K562 (cell line): ENCODE results near the gene TAS2R38. TPM values are rescaled to one million over a fixed set of nuclear protein-coding genes. Genes with fewer than 3 reads are reported as not detected.

Experiments
- ATAC-seq: fragments of 200-7000 bp; cut with Tn5 transposase; 3 replicates; pipeline ENCODE4 v1.9.1; 2020; ENCODE audit warnings: moderate library complexity
- BruUV-seq: library from RNA; stranded (reverse); fragments of 400-500 nt; replicated peaks from 2 replicates; lab custom pipeline; 2021; lab: Mats Ljungman, UMichigan
- CTCF ChIA-PET: fragments of 300-600 bp; formaldehyde crosslinking; extraction: SDS; loops from one replicate; lab custom pipeline; 2021; ENCODE audit warnings: low intra/inter-chr PET ratio; lab: Yijun Ruan, JAX
- POLR2A ChIA-PET: fragments of 300-600, 350-650 bp; sonication (Branson Sonifier 250); formaldehyde crosslinking; extraction: SDS; loops from one replicate; lab custom pipeline; 2021; ENCODE audit warnings: antibody characterized with exemption, inconsistent platforms; lab: Yijun Ruan, JAX
- DNase-seq, 4 experiments: peaks; one replicate each; pipeline versions ENCODE4 v3.0.0 to v3.0.0-alpha.2; 2011 to 2018; ENCODE audit warnings: low spot score in 3 of 4, mixed read lengths in 3 of 4; ENCODE audit errors: extremely low read depth in 1 of 4
- FAIRE-seq: peaks from 2 replicates; lab custom pipeline; 2011; peaks lifted over from hg19 to GRCh38; lab: Jason Lieb, UNC
- H2AFZ ChIP-seq: 2 replicates; pipeline ENCODE4 v1.6.0; 2011; ENCODE audit warnings: low read depth, low read length, control low read depth, inconsistent platforms
- H3K27ac ChIP-seq: fragments of 200-600 bp; 3 replicates; pipeline ENCODE4 v1.8.0; 2011; ENCODE audit warnings: low read depth, mild to moderate bottlenecking, control low read depth, inconsistent platforms, low read length, moderate library complexity, mixed read lengths; ENCODE audit errors: extremely low read depth
- H3K27me3 ChIP-seq, 2 experiments: fragments of 300-600 bp in 1 of 2; 2 replicates in 1 of 2; 3 replicates in 1 of 2; pipeline versions ENCODE4 v1.6.0 to v1.8.0; 2011; ENCODE audit warnings: inconsistent platforms in 2 of 2, low read length in 2 of 2, mild to moderate bottlenecking in 1 of 2, mixed read lengths in 1 of 2, moderate library complexity in 1 of 2; ENCODE audit not compliant: control insufficient read depth in 2 of 2, insufficient read depth in 2 of 2
- H3K36me3 ChIP-seq: fragments of 300-600 bp; 3 replicates; pipeline ENCODE4 v1.8.0; 2011; ENCODE audit warnings: mild to moderate bottlenecking, low read length, inconsistent platforms; ENCODE audit not compliant: control insufficient read depth, insufficient read depth
- H3K4me1 ChIP-seq, 2 experiments: fragments of 200-600 bp in 1 of 2; replicated peaks in 1 of 2; 2 replicates in 1 of 2; 3 replicates in 1 of 2; pipeline versions ENCODE4 v1.5.1 to v1.8.0; 2011; ENCODE audit warnings: inconsistent platforms in 2 of 2, low read length in 2 of 2, mild to moderate bottlenecking in 1 of 2, mixed read lengths in 1 of 2, moderate library complexity in 1 of 2; ENCODE audit not compliant: control insufficient read depth in 2 of 2, insufficient read depth in 2 of 2
- H3K4me2 ChIP-seq: 2 replicates; pipeline ENCODE4 v1.6.1; 2011; ENCODE audit warnings: low read length, control low read depth, inconsistent platforms, mixed read lengths; ENCODE audit not compliant: insufficient read depth
- H3K4me3 ChIP-seq: fragments of 200-600 bp; sonication (generic), shearing (Covaris generic); 2 replicates; pipeline ENCODE4 v1.5.1; 2016; ENCODE audit warnings: control low read depth, inconsistent platforms
- H3K79me2 ChIP-seq: fragments of 200-600 bp; 3 replicates; pipeline ENCODE4 v1.8.0; 2011; ENCODE audit warnings: low read length, inconsistent platforms; ENCODE audit not compliant: control insufficient read depth, insufficient read depth
- H3K9ac ChIP-seq, 2 experiments: 2 replicates each; pipeline versions ENCODE4 v1.6.0 to v1.6.1; 2011; ENCODE audit warnings: low read depth in 2 of 2, low read length in 2 of 2, control low read depth in 1 of 2, inconsistent platforms in 1 of 2, mild to moderate bottlenecking in 1 of 2, mixed read lengths in 1 of 2; ENCODE audit not compliant: insufficient read depth in 1 of 2
- H3K9me1 ChIP-seq: one replicate; pipeline ENCODE4 v1.6.0; 2011; ENCODE audit warnings: inconsistent platforms, mild to moderate bottlenecking, low read length, moderate library complexity; ENCODE audit not compliant: control insufficient read depth, insufficient read depth
- H3K9me3 ChIP-seq: replicated peaks from 2 replicates; pipeline ENCODE4 v1.5.1; 2011; ENCODE audit warnings: low read depth, low read length, inconsistent platforms; ENCODE audit not compliant: control insufficient read depth, insufficient read depth
- H4K20me1 ChIP-seq: replicated peaks from 2 replicates; pipeline ENCODE4 v1.6.1; 2011; ENCODE audit warnings: low read length, inconsistent platforms, mixed read lengths; ENCODE audit not compliant: control insufficient read depth, insufficient read depth
- FOXJ3 ChIP-seq: sonication (generic); formaldehyde crosslinking; IDR thresholded peaks from 2 replicates; pipeline ENCODE4 v1.4.0; 2020; ENCODE audit warnings: mild to moderate bottlenecking, missing genetic modification reagents
- GATAD2A ChIP-seq: fragments of 450-650 bp; IDR thresholded peaks from 2 replicates; pipeline ENCODE4 v1.6.1; 2017
- HNRNPUL1 ChIP-seq: fragments of 200-400 bp; formaldehyde crosslinking; IDR thresholded peaks from 2 replicates; pipeline ENCODE4 v1.6.1; 2017; ENCODE audit warnings: low read length
- HOMEZ ChIP-seq: fragments of 250-450 bp; sonication (Bioruptor Pico); IDR thresholded peaks from 2 replicates; pipeline ENCODE4 v1.4.0; 2020; ENCODE audit warnings: mild to moderate bottlenecking, moderate library complexity
- MYBL2 ChIP-seq, 2 experiments: fragments of 450-650 bp in 1 of 2; sonication (generic) in 1 of 2; formaldehyde crosslinking in 1 of 2; IDR thresholded peaks; 2 replicates each; pipeline versions ENCODE4 v1.6.1 to v1.8.1; 2017 to 2022; ENCODE audit warnings: borderline replicate concordance in 1 of 2, inconsistent platforms in 1 of 2, low read depth in 1 of 2, mild to moderate bottlenecking in 1 of 2, missing genetic modification reagents in 1 of 2, moderate library complexity in 1 of 2
- NR4A1 ChIP-seq, 2 experiments: fragments of 250-450 bp in 1 of 2; fragments of 450-650 bp in 1 of 2; sonication (Bioruptor Pico) in 1 of 2; IDR thresholded peaks; 2 replicates each; pipeline versions ENCODE4 v1.4.0 to v1.6.1; 2016 to 2020; ENCODE audit warnings: mild to moderate bottlenecking in 2 of 2, missing compliant biosample characterization in 1 of 2, missing genetic modification characterization in 1 of 2, moderate library complexity in 1 of 2
- TFAM ChIP-seq: fragments of 250-450 bp; sonication (Bioruptor Pico); conservative IDR thresholded peaks from 2 replicates; pipeline ENCODE4 v1.5.0; 2021; ENCODE audit warnings: mild to moderate bottlenecking, moderate library complexity
- TFAP4 ChIP-seq: sonication (generic); formaldehyde crosslinking; IDR thresholded peaks from 2 replicates; pipeline ENCODE4 v1.8.0; 2022; ENCODE audit warnings: missing genetic modification reagents, mild to moderate bottlenecking, moderate library complexity, borderline replicate concordance
- U2AF2 ChIP-seq: fragments of 200-400 bp; formaldehyde crosslinking; optimal IDR thresholded peaks from 2 replicates; pipeline ENCODE3; 2017; ENCODE audit warnings: low read depth, mild to moderate bottlenecking, low read length
- ZNF174 ChIP-seq: fragments of 250-450 bp; sonication (Bioruptor Pico); IDR thresholded peaks from 2 replicates; pipeline ENCODE4 v1.4.0; 2020; ENCODE audit warnings: mild to moderate bottlenecking
- ZNF384 ChIP-seq: IDR thresholded peaks from 2 replicates; pipeline ENCODE4 v1.6.1; 2012; ENCODE audit warnings: low read depth, low read length, improper control_type of control experiment
- ZNF592 ChIP-seq: fragments of 450-650 bp; IDR thresholded peaks from 2 replicates; pipeline ENCODE4 v1.6.1; 2017; ENCODE audit warnings: antibody characterized with exemption, mild to moderate bottlenecking
- ZNF639 ChIP-seq, 2 experiments: fragments of 200-800 bp in 1 of 2; sonication (Bioruptor generic) in 1 of 2; sonication (generic) in 1 of 2; formaldehyde crosslinking in 1 of 2; IDR thresholded peaks in 1 of 2; conservative IDR thresholded peaks in 1 of 2; 2 replicates each; pipeline versions ENCODE4 v1.5.0 to v1.6.1; 2016 to 2020; ENCODE audit warnings: missing compliant biosample characterization in 1 of 2, missing genetic modification characterization in 1 of 2, missing genetic modification reagents in 1 of 2
- WGBS: fragments of 100-300 bp; shearing (Covaris generic); methylation state at CpG from one replicate; pipeline ENCODE4 v1.1.6; 2016; ENCODE audit warnings: low coverage, mixed read lengths; ENCODE audit not compliant: insufficient coverage; ENCODE audit errors: missing lambda C conversion rate; 5-methylcytosine and 5-hydroxymethylcytosine counted together
- in situ Hi-C: fragments of 300-500 bp; cut with MboI; formaldehyde crosslinking; loops from 4 replicates; pipeline ENCODE4 v1.15.0; 2018; ENCODE audit warnings: inconsistent platforms, mixed read lengths
- intact Hi-C: fragments of 100-400 bp; cut with micrococcal nuclease; formaldehyde crosslinking; loops from 2 replicates; pipeline ENCODE4 v1.14.2; 2022
- polyA plus RNA-seq, 8 experiments: library from polyadenylated mRNA; depleted of rRNA in 4 of 8; stranded (reverse) in 5 of 8; unstranded in 3 of 8; fragments of >200 nt; fragmentation: Nextera tagmentation in 2 of 8; fragmentation: Illumina TruSeq in 1 of 8; extraction: Ambion mirVana in 2 of 8; extraction: Trizol in 1 of 8; gene quantifications; 2 replicates each; pipeline versions ENCODE4 v1.2.1 to v1.2.3, GENCODE V29; 2011 to 2014; ENCODE audit warnings: inconsistent platforms in 1 of 8, missing spikeins in 1 of 8
- total RNA-seq, 7 experiments: library from RNA; depleted of rRNA in 6 of 7; stranded (reverse); fragments of >200 nt in 6 of 7; fragmentation: Illumina TruSeq in 2 of 7; extraction: Trizol in 2 of 7; gene quantifications; 2 replicates each; pipeline versions ENCODE4 v1.2.1 to v1.2.3, GENCODE V29; 2011 to 2021; ENCODE audit warnings: low replicate concordance in 1 of 7

TAS2R38 gene
- total and polyA plus RNA-seq, 9 of the 15 experiments (the other 6 are each of a cell fraction or from before 2014, with no cell fraction given), result not detected

GRCh38 chr7:141928146-141928844 lies 45.3 kb downstream of the TAS2R38 start:
- intact Hi-C loops, result no loop called here
- FAIRE-seq, result no peak
- TF ChIP-seq NR4A1 (CRISPR knock-in tag; IDR thresholded peaks at IDR 0.05) (no peak), NR4A1 (tag; IDR thresholded peaks at IDR 0.05) (no peak), HNRNPUL1 (no peak), TFAP4 (no peak), U2AF2 (no peak), ZNF384 (no peak), MYBL2 (IDR thresholded peaks at IDR 0.05; ENCODE audit: low read depth) (no peak), MYBL2 (CRISPR knock-in tag; IDR thresholded peaks at IDR 0.05; ENCODE audit: borderline replicate concordance) (no peak), FOXJ3 (CRISPR knock-in tag) (no peak), ZNF639 (CRISPR knock-in tag; conservative IDR thresholded peaks at IDR 0.05 in 1 of 2, IDR thresholded peaks at IDR 0.05 in 1 of 2) (no peak), HOMEZ (CRISPR knock-in tag) (no peak), TFAM (CRISPR knock-in tag) (no peak), GATAD2A (no peak), ZNF592 (no peak), ZNF174 (no peak)

More at GRCh38 chr7:141928146-141928844, 45.3 kb downstream of the TAS2R38 start:
- Histone ChIP-seq H3K9me3 (no peaks in the 10 kb centered on the region), H3K4me1 (no peaks in the 10 kb centered on the region), H3K36me3 (no peaks in the 10 kb centered on the region), H3K4me2 (no peak overlapping the region), H3K9ac (no peak overlapping the region), H3K4me3 (no peak overlapping the region), H3K9me1 (no peaks in the 10 kb centered on the region), H4K20me1 (no peaks in the 10 kb centered on the region), H3K79me2 (no peaks in the 10 kb centered on the region), H3K27me3 (no peaks in the 10 kb centered on the region), H3K27ac (no peak overlapping the region), H2AFZ (no peak overlapping the region)
- in situ Hi-C loops, result no loop called here
- ATAC-seq (no peak), DNase-seq (no peak)
- WGBS, result 4% methylated on average over 2 of the region's 2 CpGs
- ChIA-PET POLR2A (no interaction called here), CTCF (no interaction called here)
- BruUV-seq, result no TSS peak
